CD4-positive, alpha-beta T cell treated with Interleukin-6 for 4 hours (primary cell): Measurements from ENCODE around the gene SPOCD1.
A peak's percentile ranks its signal among the peaks of the same experiment; 100 is the strongest.

Experiments
- DNase-seq: peaks from one replicate; pipeline ENCODE4 v3.0.0-alpha.2; 2020; ENCODE audit warnings: mixed read lengths

Gene SPOCD1

GRCh38 chr1:31754397-31754796 is 61.4 kb downstream of the SPOCD1 start:
- DNase-seq, result no peak

GRCh38 chr1:31753707-31754349 is 62.0 kb downstream of the SPOCD1 start:
- DNase-seq, result no peak

DNA sequence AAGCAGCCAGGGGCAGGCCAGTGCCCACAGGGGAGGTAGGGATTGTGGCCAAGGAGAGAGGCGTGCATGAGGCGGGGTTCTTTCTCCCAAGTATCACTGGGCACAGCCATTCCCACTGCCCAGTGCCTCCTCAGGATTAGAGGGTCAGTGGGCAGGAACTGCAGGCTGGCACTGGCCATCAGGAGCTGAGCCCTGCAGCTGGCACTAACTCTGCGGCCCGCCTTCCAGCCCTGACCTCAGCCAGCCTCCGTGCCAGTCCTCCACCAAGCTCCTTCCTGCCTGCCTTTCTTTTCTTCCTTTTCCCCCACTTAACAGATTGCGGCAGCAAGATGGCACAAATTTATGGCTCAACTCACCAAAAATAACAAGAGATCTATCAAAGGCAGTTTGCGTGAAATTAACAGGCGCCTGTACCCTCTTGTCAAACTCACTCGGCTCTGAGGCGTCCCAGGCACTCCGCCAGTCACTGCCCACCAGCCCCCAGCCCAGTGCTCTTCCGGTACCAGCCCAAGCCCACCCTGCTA is 62.8 kb downstream of the SPOCD1 start:
- no peak for DNase-seq

DNA sequence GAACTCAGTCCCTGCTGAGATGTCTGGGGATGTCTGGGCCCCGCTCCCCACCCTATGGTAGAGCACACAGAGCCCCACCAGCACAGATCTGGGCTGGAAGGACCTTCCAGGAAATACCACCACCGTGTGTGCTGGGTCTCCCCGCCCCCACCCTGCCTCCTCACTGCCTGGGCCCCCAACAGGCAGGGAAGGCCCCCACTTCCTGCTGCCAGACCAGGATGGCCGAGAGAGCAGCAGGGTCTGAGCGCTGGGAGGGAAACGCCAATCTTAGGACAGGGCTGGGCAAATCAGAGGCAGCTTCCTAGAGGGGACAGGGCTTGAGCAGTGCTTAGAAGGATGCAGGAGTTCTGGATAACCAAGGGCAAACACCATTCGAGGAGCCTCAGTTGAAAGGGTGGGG is 63.6 kb downstream of the SPOCD1 start:
- DNase-seq, result no peak

GRCh38 chr1:31751822-31752241 is 64.0 kb downstream of the SPOCD1 start:
- DNase-seq, result no peak

GRCh38 chr1:31750858-31751510 is 64.8 kb downstream of the SPOCD1 start:
- DNase-seq, result peak; percentile 16

DNA sequence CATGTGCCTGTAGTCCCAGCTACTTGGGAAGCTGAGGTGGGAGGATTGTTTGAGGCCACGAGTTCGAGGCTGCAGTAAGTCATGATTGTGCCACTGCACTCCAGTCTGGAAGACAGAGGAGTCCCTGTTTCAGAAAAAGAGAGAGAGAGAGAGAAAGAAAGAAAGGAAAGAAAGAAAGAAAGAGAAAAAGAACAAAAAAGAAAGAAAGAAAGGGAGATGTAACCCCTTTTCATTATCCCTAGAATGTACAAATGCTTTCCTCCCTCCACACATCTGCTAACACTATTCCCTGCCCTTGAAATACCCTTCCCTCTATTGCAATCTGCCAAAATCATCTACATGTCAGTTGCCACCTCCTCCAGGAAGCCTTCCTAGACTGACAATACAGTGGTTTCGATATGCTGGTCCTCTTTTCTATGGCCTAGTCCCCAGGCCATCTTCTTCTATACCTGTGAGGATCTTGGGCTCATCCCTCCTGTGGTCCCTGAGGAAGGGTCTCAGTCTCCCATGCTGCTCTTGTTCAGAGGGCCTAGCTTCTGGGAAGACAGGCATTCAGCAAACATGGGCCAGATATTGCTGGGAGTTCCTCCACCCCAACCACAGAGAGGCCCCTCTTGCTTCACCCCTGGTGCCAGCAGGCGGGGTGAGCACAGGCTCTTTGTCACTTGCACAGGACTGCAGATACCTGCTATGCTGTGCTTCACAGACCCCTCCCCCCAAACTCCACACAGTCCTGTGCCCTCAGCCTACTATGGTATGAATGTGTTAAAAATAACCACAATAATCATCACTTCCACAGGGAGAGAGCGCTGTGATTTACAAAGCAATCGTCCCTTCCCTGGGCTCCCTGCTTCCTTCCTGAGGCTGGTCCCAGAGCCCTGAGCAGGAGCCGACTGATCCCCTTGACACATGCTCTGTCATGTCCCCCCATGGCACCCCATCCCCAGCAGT is 65.8 kb downstream of the SPOCD1 start:
- DNase-seq, result no peak

GRCh38 chr1:31748365-31748764 is 67.5 kb downstream of the SPOCD1 start:
- no peak for DNase-seq

DNA sequence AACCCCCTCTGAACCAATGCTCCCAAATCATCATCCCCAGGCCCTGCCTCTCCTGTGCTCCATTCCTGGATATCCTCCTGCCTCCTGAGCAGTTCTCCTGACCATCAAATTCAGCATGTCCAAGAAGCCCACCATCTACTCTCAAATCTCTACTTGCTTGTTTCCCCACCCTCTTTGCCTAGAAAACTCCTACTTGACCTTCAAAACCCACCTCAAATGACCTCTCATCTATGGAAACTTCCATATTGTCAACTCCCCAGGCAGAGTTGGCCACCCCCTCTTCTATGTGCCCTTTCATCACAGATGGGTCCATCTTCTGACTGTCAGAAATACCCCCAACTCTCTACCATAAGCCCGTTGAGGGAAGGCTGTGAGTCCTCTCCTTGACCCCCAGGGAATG is 68.5 kb downstream of the SPOCD1 start:
- DNase-seq, result no peak

DNA sequence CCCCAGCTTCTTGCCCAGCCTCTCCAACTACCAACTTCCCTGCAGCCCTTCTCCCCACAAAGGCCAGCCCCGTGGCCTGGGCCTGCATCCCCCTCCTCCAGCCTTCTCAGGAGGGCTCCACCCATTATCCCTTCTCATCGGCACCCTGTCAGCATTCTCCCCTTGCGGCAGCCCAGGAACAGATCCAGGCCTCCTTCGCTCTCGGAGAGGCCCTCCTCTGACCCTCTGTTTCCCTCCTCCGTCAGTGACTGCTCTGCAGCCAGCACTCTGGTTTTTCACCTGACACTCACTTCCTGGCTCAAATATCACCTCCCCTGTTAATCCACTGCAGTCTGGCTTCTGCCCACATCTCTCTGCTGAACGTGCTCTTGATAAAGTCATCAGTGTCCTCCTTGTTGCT is 69.1 kb downstream of the SPOCD1 start:
- DNase-seq, result no peak

- DNase-seq, result no peak
Observed at GRCh38 chr1:31745946-31746670, 69.7 kb downstream of the SPOCD1 start.

DNA sequence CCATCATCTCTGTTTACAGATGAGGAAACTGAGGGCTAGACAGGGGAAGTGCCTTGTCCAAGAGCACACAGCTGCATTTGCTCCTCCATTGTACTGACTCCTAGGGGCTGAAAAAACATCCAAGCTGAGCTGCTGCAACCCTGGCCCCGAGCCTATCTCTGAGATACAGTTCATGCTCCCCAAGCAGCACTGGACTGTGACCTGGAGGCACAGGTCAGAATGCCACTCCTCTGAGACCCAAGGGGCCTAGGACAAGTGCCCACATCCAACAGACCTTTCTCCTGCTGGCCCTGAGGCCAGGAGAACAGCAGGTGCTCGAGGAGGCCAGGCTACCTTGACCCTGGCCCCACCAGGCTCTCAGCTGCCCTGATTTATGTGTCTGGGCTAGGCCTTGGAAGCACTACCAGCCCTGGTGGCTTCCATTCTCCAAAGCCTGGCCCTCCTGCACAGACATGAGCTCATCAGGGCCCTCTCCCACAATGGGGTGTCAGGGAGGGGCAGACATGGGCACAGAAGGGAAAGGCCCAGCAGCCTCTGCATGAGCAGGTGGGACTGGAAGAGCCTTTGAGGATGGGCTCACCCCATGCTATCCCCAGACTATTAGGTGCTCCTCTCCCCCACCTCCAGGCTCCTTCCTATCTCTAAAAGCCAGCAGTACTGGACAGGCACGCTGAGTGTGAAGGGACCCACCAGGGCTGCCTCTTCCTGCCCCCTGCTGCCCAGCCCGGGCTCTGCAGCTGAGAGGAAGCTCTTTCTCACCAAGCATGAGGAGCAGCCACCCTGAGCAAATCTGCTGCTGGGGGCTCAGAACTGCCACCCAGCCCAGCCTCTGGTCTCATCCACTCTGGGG is 70.5 kb downstream of the SPOCD1 start:
- peak; percentile 55 for DNase-seq

DNA sequence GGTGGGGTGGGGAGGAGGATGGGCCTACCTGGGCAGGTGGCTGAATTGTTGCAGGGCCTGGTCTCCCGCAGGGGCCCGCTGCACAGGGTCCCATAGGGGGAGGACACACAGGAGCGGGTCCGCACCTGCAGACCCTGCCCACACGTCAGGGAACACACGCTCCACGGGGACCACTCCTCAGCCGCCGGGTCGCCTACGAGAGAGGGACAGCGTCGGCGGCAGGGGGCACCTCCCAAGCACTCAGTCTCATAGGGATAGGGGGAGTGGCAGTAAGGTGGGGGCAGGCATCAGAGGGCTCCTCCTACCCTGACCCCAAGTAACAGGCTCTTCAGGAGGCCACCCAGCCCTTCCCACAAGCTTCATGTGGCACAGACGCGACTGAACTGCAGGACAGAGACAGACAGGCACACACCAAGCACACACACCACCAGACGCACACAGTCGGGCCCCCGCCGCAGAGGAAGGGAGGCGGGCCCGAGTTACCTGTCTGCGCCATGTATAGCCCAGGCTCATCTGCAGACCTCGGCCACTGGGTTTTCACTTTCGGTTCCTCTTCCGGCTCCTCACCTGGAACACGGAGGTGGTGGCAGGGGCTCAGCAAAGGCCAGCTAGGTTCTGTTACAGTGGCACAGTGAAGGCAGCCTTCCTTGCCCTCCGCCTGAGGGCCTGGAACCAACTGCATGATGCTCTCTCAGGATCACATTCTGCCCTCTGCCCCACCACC is 71.5 kb downstream of the SPOCD1 start:
- DNase-seq, result no peak

- no peak for DNase-seq
Observed at GRCh38 chr1:31742462-31743212, 73.2 kb downstream of the SPOCD1 start.
